HG03060 (cell line): ENCODE measurements around the gene ENAH.
"Not testable (repeated sequence)": the region's sequence is repeated elsewhere in the genome, so short reads cannot be mapped to it uniquely, and the experiment has no call there.

ENCODE experiments used
- ATAC-seq: cut with Tn5 transposase; IDR thresholded peaks from one replicate; pipeline ENCODE4 v1.9.1; 2021; ENCODE audit warnings: low read depth, moderate number of reproducible peaks; ENCODE audit not compliant: unreplicated experiment

Gene ENAH

DNA sequence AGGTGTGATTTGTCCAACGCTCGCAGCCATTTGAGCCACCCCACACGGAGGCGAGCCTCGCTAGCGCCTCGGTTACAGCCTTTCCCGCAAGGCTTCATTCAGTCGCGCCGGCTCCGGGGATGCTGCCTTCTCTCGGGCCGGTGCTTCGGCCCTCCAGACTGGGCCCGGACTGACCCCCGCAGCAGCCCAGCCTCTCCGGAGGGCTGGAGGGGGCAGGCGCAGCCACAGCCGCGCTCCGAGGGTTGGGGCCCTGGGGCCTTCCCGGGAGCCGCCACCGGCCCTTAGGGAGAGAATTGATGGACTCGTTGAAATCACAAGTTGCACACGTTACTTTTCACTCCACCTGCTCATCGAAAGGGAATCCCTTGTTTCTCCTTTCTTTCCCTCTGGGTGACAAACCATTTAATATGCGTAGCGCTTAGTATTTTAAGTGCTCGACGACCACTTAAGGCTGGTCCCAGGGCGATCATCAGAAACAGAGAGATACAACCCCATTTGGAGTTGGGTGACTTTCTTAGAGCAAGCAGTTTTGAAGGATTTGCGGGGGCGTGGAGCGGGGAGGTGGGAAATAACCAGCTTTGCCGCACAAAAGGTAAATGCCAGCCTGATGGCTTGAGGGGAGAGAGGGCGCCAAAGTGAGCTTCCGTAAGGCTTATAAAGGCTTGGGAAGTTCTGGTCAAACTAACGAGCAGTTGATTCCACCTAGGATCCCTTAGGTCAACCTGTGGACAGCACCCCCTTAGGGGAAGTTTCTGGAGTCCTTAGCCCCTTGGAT lies 24.6 kb upstream of the ENAH start:
- ATAC-seq: no peak

GRCh38 chr1:225674381-225674780 lies 21.5 kb upstream of the ENAH start:
- ATAC-seq: no peak

- ATAC-seq: no peak
These were observed 18.1 kb upstream of the ENAH start for GRCh38 chr1:225670806-225671733.

DNA sequence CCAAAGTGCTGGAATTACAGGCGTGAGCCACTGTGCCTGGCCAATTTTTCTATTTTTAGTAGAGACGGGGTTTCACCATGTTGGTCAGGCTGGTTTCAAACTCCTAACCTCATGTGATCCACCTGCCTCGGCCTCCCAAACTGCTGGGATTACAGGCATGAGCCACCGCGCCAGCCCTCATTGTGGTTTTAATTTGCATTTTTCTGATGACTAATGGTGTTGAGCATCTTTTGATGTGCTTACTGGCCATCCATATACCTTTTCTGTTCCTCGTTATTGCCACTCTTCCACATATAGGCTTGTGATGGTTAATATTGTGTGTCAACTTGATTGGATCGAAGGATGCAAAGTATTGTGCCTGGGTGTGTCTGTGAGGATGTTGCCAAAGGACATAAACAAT lies 17.4 kb upstream of the ENAH start:
- ATAC-seq: no peak

GRCh38 chr1:225668222-225668621 lies 15.3 kb upstream of the ENAH start:
- ATAC-seq: no peak

DNA sequence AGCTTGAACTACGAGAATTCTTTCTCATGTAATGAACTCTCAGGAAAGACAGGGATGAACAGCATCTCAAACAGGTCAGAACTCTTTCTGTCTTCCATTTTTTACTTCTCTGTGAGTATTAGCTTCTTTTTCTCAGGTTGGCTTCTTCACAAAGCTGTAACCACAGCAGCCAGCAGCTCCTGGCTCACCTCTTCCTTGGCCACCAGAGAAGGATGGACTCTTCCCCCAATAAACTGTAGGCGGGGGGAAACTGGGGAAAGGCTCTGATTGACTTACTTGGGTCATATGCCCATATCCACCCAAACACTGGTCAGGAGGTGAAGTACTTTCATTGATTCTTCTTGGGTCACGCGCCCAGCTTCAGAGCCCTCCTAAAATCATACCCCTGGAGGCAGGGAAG lies 14.4 kb upstream of the ENAH start:
- ATAC-seq: no peak

DNA sequence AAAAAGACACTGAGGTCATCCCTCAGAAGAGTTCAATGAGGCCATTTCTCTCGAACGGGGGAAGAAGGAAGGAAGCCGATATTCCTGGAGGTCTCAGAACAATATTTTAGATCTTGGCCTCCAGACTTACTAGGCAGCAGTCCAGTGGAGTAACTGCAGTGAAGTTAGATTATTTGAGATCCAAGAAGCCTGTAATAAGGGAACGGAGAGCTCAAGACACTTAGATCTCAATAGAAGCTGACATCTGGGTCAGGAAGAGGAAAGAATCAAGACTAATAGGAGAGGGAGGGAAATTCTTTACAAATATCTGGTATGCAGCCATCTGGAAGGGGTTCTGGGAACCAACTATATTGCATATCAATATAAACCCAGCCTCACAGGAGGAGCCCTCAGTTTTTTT lies 13.6 kb upstream of the ENAH start:
- no peak for ATAC-seq

DNA sequence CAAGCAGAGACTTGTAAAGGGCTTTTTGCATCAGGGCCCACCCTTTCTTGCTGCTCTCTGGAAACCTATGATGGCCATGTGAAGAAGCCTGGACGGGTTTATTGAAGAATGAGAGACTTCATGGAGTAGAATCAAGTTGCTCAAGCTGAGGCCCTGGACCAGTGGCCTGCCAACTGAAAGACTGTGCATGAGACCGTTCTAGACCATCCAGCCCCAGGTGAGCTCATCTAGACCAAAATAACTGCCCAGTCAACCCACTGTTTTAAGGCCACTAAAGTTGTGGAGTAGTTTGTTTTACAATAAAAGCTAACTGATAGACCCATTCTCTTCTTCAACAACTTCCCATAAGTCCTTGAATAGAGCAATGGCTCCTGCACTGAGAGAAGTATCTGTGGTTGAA lies 11.8 kb upstream of the ENAH start:
- no peak for ATAC-seq

DNA sequence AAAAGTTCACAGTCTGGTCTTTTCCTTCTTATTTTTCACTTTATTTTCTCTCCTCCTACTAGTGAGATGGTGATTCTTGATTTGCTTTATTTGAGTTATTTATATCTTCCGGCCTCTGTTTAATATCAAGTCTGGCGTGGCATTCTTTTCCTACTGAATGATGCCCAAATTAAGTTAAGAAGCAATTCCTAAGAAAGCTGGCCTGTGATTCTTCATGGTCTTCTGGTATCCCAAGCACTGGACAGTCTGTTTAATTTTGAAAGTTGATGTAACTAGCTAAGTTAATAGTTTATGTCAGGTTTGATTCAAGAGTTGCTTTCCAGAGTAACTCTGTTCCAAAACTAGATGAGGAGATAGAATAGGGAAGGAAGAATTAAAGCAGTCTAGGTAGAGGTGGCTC lies 9.2 kb upstream of the ENAH start:
- no peak for ATAC-seq

DNA sequence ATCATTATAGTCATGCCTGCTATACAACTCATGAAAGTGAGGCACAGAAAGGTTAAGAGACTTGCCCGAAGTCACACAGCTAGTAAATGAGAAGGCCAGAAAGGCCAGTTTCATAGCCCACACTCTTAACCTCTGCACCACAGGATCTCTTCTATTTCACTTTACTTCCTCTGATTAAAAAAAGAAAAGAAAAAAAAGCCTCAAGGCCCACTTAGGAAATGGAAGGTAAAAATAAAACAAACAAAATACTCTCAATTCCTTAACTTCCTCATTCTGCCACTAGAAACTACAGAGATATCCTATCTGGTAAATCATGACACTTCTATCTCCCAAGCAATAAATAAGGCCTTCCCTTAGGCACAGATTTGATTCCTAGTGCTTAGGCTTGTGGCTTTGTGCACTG lies 7.6 kb upstream of the ENAH start:
- ATAC-seq: no peak

DNA sequence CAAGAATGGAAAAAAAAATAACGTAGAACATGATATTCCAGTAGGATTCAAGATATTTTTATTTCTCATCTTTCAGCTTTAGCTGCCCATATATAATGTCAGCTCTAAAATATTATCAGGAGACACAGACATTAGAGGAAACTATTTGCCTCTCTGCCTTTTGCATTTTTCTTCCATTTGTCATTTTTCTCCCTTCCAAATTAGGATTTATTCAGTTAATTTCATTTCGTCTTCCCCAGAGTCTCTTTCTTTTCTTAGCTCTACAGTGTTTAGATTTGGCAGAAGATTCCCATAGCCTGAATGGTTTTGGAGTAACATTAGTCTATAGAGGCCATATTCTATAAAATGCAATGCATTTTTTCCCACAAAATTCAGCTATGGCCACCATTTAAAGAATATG lies 5.1 kb upstream of the ENAH start:
- no peak for ATAC-seq

DNA sequence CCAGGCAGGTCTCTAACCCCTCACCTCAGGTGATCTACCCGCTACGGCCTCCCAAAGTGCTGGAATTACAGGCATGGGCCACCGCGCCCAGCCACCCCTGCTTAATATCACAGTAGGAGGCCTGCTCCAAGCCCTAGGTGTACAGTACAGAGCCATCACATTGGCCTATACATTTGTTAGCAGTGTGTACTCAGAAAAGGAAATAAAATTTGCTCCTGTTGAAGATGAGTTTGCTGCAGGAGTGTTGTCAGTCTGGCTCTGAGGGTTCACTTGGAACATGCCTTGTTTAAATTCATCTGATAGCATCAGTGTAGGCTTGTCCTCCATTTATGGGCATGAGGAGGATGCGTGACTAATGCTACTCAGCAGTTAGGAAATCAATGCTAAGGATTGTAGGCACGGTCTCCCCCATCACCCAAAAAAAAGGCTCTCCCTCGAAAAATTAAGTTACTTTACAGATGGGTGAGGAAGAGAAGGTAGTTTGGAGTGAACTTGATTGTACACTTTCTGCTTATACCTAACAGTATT lies 4.6 kb upstream of the ENAH start:
- ATAC-seq: no peak

- not testable (repeated sequence) for ATAC-seq
These were observed 3.3 kb upstream of the ENAH start for GRCh38 chr1:225656259-225656655.

GRCh38 chr1:225655509-225656258 lies 2.8 kb upstream of the ENAH start:
- ATAC-seq: no peak

DNA sequence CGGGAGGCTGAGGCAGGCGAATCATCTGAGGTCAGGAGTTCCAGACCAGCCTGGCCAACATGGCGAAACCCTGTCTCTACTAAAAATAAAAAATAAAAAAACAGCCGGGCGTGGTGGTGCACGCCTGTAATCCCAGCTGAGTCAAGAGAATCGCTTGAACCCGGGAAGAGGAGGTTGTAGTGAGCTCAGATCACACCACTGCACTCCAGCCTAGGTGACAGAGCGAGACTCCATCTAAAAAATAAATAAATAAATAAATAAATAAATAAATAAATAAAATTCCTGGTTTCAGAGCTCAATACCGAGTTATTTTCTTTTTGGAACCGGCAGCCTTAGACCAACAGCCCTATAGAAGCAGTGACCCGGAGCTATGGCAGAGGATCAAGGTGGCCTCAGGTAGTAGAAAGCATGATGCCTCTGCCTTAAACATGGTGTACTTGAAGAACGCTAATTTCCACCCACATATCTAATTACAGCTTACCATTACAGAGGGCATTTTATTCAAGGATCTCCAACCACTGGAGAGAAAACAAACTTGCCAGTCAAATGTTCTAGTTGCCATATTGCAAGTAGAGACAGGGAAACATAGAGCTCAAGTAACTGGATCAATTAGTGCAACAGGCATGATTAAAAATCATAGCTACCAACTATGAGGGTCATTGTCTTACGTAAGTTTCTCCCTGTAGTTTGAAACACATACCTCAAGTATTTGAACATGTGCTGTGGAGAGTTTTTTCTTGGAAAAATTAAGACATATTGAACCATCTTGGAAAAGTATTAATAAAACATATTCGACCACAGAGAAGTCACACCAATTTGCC lies 2.0 kb upstream of the ENAH start:
- no peak for ATAC-seq

- ATAC-seq: no peak
These were observed 1.3 kb upstream of the ENAH start for GRCh38 chr1:225654277-225654597.

DNA sequence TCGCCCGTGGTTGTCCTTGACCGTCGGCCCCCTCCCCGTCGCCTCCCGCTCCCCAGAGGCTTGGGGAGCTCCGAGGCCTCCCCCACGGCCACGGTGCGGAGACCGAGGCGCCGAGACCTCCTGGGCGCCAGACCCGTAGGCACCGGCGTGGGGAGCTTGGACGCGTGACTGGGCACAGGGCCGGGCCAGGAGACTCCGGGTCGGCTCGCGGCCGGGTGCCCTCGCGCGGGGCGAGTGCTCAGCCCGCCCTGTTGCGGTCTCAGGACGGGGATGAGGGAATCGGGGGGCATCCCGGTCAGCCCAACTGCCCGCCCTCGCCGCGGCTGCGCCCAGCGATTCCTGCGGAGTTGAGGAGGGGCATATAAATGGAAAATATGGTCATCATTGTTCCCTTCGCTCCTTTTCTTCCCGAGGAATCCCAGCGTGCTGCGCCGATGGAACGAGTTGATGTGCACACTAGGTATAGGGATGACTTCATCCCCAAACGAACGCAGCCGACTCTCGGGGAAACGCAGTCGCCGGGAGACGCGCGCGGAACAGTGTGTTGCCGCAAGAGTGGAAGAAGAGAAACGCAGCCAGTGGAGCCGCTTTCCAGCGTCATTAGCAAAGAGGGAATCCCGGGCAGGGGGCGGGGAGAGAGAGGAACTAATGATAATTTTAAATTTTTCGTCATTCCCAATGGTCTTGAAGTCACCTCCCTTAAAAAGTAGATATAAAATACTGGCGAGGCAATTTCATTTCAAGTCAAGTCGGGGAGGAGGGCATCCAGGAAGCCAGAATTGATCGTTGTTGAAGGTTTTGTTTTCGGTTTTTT lies 747 bp upstream of the ENAH start:
- no peak for ATAC-seq

GRCh38 chr1:225651872-225652728 lies 823 bp downstream of the ENAH start:
- ATAC-seq: no peak
